ENCODE data around the gene PDXP. TPM values are rescaled to one million over a fixed set of nuclear protein-coding genes. Genes with fewer than 3 reads are reported as not detected.
A peak's percentile ranks its signal among the peaks of the same experiment; 100 is the strongest.

The PDXP gene
- total and polyA plus RNA-seq, 9 of the 15 experiments (the other 6 are each of a cell fraction or from before 2014, with no cell fraction given): 7.9 to 54.2 (median 38.8) TPM

DNA sequence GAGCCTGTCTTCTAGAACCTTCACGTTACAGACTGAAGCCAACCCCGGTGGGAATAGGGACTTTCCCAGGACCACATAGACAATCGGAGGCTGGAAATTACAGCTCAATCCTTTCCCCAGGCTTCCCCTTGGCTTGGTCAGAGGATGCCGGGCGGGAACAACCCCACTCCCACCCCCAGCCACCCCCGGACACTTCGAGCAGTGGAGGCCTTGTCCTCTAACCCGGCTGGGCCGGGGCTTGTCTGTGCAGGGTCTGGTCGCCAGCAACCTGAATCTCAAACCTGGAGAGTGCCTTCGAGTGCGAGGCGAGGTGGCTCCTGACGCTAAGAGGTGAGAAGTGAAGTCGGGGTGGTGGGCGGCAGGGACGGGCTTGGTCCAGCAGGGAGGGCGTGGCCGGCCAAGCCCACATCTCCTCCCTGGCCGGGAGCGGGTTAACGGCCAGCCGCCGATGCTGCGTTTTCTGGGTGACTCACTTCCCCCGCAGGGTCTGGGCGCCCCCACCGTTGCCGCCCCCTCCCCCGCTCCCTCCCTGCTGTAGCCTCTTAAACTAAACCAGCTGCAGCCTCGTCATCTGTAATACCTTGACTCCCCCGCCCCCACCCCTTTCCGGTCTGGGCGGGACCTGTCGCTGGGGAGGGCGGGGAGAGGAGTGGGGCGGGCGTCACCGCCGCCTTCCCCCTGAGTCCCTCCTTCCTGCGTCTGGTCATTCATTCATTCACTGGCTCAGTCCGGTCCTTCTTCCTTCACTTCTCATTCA is 18.4 kb downstream of the PDXP start (continued):
- TF ChIP-seq BRD4 (IDR thresholded peaks at IDR 0.05): no peak
- TF ChIP-seq FOXP1 (CRISPR knock-in tag; IDR thresholded peaks at IDR 0.05): no peak
- TF ChIP-seq ZNF347 (CRISPR knock-in tag; IDR thresholded peaks at IDR 0.05; ENCODE audit: low read depth): no peak
- TF ChIP-seq, protein P1, sequence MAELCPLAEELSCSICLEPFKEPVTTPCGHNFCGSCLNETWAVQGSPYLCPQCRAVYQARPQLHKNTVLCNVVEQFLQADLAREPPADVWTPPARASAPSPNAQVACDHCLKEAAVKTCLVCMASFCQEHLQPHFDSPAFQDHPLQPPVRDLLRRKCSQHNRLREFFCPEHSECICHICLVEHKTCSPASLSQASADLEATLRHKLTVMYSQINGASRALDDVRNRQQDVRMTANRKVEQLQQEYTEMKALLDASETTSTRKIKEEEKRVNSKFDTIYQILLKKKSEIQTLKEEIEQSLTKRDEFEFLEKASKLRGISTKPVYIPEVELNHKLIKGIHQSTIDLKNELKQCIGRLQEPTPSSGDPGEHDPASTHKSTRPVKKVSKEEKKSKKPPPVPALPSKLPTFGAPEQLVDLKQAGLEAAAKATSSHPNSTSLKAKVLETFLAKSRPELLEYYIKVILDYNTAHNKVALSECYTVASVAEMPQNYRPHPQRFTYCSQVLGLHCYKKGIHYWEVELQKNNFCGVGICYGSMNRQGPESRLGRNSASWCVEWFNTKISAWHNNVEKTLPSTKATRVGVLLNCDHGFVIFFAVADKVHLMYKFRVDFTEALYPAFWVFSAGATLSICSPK (IDR thresholded peaks at IDR 0.05; ENCODE audit: borderline replicate concordance): no peak
- TF ChIP-seq WHSC1 (IDR thresholded peaks at IDR 0.05; ENCODE audit: low read length): no peak
- TF ChIP-seq UBTF (IDR thresholded peaks at IDR 0.05; ENCODE audit: borderline replicate concordance in 1 of 2, low read depth in 2 of 2, low read length in 2 of 2): 0 out of 4 replicates have a peak, but pooled peaks of 1 of the 2 experiments have one; percentile 17
- 0 out of 2 replicates have a peak, but pooled peaks have one; percentile 30 for TF ChIP-seq NFRKB (IDR thresholded peaks at IDR 0.05; ENCODE audit: low read depth)
- TF ChIP-seq MYNN (IDR thresholded peaks at IDR 0.05): peak; percentile 48; the same call in 1 of the 2 replicates
- no peak for TF ChIP-seq MYNN (CRISPR knock-in tag; IDR thresholded peaks at IDR 0.05)
- no peak; a peak in 1 of 4 replicates for TF ChIP-seq SIN3A (IDR thresholded peaks at IDR 0.05; ENCODE audit: borderline replicate concordance in 2 of 2, control insufficient read depth in 1 of 2, low read depth in 2 of 2, low read length in 2 of 2)
- no peak for TF ChIP-seq YBX1 (IDR thresholded peaks at IDR 0.05)
- TF ChIP-seq ZNF57 (CRISPR knock-in tag; IDR thresholded peaks at IDR 0.05): no peak
- peak; percentile 76 for TF ChIP-seq CCNT2 (IDR thresholded peaks at IDR 0.05; ENCODE audit: borderline replicate concordance, extremely low read depth, insufficient read length, low read depth, low read length)
- no peak for TF ChIP-seq HNRNPUL1 (IDR thresholded peaks at IDR 0.05; ENCODE audit: low read length)
- TF ChIP-seq, protein P2, sequence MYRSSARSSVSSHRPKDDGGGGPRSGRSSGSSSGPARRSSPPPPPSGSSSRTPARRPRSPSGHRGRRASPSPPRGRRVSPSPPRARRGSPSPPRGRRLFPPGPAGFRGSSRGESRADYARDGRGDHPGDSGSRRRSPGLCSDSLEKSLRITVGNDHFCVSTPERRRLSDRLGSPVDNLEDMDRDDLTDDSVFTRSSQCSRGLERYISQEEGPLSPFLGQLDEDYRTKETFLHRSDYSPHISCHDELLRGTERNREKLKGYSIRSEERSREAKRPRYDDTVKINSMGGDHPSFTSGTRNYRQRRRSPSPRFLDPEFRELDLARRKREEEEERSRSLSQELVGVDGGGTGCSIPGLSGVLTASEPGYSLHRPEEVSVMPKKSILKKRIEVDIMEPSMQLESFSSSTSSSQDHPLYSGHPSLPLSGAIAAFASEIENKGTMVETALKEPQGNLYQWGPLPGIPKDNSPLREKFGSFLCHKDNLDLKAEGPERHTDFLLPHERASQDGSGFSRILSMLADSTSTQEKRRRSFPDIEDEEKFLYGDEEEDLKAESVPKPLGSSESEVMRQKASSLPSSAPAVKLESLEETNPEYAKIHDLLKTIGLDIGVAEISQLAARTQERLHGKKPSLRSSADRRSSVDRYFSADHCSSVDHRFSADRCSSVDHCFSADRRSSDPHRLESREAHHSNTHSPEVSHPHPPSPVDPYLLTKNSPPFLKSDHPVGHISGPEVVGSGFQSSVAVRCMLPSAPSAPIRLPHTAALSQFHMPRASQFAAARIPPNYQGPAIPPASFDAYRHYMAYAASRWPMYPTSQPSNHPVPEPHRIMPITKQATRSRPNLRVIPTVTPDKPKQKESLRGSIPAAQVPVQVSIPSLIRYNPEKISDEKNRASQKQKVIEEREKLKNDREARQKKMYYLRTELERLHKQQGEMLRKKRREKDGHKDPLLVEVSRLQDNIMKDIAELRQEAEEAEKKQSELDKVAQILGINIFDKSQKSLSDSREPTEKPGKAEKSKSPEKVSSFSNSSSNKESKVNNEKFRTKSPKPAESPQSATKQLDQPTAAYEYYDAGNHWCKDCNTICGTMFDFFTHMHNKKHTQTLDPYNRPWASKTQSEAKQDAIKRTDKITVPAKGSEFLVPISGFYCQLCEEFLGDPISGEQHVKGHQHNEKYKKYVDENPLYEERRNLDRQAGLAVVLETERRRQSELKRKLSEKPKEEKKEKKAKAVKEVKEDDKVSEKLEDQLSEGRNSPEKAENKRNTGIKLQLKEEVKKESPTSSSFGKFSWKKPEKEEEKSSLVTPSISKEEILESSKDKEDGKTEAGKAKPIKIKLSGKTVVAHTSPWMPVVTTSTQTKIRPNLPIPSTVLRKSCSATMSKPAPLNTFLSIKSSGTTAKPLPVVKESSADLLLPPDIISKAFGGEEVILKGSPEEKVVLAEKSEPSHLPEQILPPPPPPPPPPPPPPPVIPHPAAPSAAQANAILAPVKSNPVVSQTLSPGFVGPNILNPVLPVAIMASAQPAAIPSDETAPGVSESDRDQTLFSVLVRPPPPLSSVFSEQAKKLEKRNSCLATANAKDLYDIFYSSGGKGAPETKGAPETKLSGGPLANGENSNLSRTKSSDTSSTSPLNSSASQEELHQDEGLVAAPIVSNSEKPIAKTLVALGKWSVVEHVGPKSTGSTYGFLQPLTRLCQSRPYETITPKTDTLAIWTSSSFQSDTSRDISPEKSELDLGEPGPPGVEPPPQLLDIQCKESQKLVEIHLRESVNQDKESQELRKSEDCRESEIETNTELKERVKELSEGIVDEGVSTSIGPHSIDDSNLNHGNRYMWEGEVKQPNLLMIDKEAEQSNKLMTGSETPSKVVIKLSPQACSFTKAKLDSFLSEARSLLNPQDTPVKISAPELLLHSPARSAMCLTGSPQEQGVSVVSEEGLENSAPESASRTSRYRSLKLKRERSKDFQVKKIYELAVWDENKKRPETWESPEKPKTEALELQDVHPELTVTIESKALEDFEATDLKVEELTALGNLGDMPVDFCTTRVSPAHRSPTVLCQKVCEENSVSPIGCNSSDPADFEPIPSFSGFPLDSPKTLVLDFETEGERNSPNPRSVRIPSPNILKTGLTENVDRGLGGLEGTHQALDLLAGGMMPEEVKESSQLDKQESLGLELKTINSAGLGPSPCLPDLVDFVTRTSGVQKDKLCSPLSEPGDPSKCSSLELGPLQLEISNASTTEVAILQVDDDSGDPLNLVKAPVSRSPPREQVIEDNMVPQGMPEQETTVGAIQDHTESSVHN (IDR thresholded peaks at IDR 0.05; ENCODE audit: borderline replicate concordance in 1 of 2, low read depth in 1 of 2): peak in 1 of 2 experiments; percentile 65; a peak in 1 of 4 replicates
